Activated CD4-positive, alpha-beta memory T cell treated with anti-CD3 and anti-CD28 coated beads, Interleukin-2, amount 10 ng/mL, durations not matched to agents 7 days and 5 days (primary cell): ENCODE measurements around the gene NOL4. TPM values are rescaled to one million over a fixed set of nuclear protein-coding genes. Genes with fewer than 3 reads are reported as not detected.
"Not testable (repeated sequence)": the region's sequence is repeated elsewhere in the genome, so short reads cannot be mapped to it uniquely, and the experiment has no call there.

Experiments
- CTCF ChIA-PET: fragments of 350-600 bp; sonication (Branson Sonifier 250); formaldehyde crosslinking; loops from one replicate; lab custom pipeline; 2021; ENCODE audit warnings: antibody characterized with exemption, inconsistent platforms; lab: Charles Lee
- POLR2A ChIA-PET: fragments of 350-600 bp; sonication (Branson Sonifier 250); formaldehyde crosslinking; loops from one replicate; lab custom pipeline; 2021; ENCODE audit warnings: antibody characterized with exemption; lab: Charles Lee
- DNase-seq: peaks from one replicate; pipeline ENCODE4 v3.0.0-alpha.2; 2020
- H3K27ac Mint-ChIP-seq: one replicate; pipeline ENCODE4 v1.8.0; 2021; ENCODE audit warnings: mild to moderate bottlenecking, mixed read lengths
- H3K27me3 Mint-ChIP-seq: one replicate; pipeline ENCODE4 v1.8.0; 2021; ENCODE audit warnings: mixed read lengths
- H3K36me3 Mint-ChIP-seq: one replicate; pipeline ENCODE4 v1.8.0; 2021; ENCODE audit warnings: low read depth, mixed read lengths
- H3K4me1 Mint-ChIP-seq: one replicate; pipeline ENCODE4 v1.8.0; 2021; ENCODE audit warnings: mixed read lengths
- H3K4me3 Mint-ChIP-seq: one replicate; pipeline ENCODE4 v1.8.0; 2021; ENCODE audit warnings: mild to moderate bottlenecking, mixed read lengths
- H3K9me3 Mint-ChIP-seq: one replicate; pipeline ENCODE4 v1.8.0; 2021; ENCODE audit warnings: mixed read lengths
- total RNA-seq, 2 experiments: library from RNA; stranded (reverse); gene quantifications; one replicate each; pipeline ENCODE4 v1.2.3, GENCODE V29; 2021

The NOL4 gene
- total RNA-seq: not detected

GRCh38 chr18:34224423-34225217, at the start of gene NOL4:
TSS of gene NOL4 (minus strand) at chr18:34224913. CDS start at chr18:34223253, 1,660 bp downstream.
- Mint-ChIP-seq H3K4me1 (peaks cover 2% of the 10 kb centered on the region), H3K27ac (no peak within 1 kb of the TSS), H3K27me3 (peaks cover 24% of the 10 kb centered on the region), H3K9me3 (no peaks in the 10 kb centered on the region), H3K4me3 (no peak within 1 kb of the TSS), H3K36me3 (no peaks in the 10 kb centered on the region)
- ChIA-PET POLR2A (no interaction called here), CTCF (no interaction called here)
- DNase-seq: no peak

DNA sequence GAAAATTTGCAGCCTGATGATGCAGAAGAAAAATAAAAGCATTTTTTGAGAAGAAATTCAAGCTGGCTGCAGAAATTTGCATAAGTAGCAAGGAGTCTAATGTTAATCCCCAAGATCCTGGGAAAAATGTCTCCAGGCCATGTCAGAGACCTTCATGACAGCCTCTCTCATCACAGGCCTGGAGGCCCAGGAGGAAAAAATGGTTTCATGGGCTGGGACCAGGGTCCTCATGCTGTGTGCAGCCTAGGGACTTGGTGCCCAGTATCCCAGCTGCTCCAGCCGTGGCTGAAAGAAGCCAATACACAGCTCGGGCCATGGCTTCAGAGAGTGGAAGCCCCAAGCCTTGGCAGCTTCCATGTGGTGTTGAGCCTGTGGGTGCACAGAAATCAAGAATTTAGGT, 41.3 kb upstream of the NOL4 start:
- DNase-seq, H3K27me3 Mint-ChIP-seq, POLR2A ChIA-PET, H3K4me3 Mint-ChIP-seq, H3K27ac Mint-ChIP-seq, CTCF ChIA-PET, H3K9me3 Mint-ChIP-seq, H3K4me1 Mint-ChIP-seq, H3K36me3 Mint-ChIP-seq: not testable (repeated sequence)

DNA sequence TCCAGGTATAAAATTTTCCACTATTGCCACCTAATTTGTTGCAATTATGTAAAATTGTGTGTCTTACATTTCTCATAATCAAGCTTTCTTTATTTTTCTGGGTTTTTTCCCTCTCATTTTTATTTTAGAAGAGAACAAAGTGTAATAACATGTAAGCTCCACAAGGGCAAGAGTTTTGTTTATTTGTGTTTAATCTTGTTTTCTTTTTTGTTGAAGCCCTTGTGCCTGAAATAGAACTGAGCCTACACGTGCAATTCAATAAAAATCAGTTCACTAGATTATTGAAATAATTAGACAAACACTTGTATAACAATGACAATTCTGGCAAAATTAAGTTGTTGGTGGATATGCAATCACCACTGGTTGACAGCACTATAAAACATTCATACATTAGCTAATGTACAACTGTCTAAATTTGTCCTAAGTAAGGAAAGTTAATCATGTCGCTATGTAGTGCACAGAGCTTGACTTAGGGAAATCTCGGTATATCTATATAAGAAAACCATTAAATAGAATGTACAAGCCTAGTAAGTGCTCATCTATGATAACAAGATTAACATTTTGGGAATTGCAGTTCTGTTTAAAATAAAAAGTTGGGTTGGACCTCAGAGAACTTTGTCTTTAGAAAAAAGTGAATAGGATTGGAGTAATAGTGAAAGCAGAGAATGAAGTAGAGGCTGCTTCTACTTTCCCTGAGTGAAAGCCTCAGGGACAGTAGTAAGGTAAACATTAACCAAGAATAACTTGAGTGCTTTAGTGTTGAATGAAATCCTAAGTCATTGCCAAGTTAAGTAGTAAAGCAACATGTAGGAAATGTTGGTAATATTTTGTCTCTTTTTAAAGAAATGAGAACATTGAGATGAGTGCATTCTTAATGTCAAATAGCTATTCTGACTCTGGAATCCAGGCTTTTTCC, 37.4 kb upstream of the NOL4 start:
- Mint-ChIP-seq H3K36me3 (no peaks in the 10 kb centered on the region), H3K9me3 (peaks cover 6% of the 10 kb centered on the region), H3K27ac (no peak overlapping the region), H3K27me3 (no peaks in the 10 kb centered on the region), H3K4me3 (no peak overlapping the region), H3K4me1 (no peaks in the 10 kb centered on the region)
- DNase-seq: no peak
- ChIA-PET CTCF (no interaction called here), POLR2A (no interaction called here)

DNA sequence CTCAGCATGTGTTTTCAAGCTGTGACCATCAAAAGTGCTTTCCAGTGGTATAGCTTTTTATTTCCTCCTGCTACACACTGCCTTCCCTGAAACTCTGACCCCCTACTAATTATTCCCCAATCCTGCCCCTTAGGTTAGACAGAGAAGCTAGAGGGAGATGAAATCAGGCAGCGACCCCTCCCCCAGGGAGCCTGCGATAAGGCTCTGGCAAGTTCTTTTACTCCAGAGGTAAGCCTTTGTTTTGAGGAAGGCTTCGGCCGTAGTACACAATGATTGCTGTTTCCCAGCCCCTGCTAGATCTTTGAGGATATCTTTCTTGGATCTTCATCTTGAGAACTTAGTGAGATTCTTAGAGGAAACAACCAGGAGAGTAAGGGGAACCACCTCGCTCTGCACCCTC, 33.5 kb upstream of the NOL4 start:
- H3K4me3 Mint-ChIP-seq: no peak overlapping the region
- H3K9me3 Mint-ChIP-seq: no peaks in the 10 kb centered on the region
- no peak overlapping the region for H3K27ac Mint-ChIP-seq
- no peaks in the 10 kb centered on the region for H3K4me1 Mint-ChIP-seq
- DNase-seq: no peak
- H3K27me3 Mint-ChIP-seq: no peaks in the 10 kb centered on the region
- CTCF ChIA-PET: no interaction called here
- POLR2A ChIA-PET: no interaction called here
- H3K36me3 Mint-ChIP-seq: no peaks in the 10 kb centered on the region

GRCh38 chr18:34251919-34252318, 27.2 kb upstream of the NOL4 start:
- no peaks in the 10 kb centered on the region for H3K27me3 Mint-ChIP-seq

GRCh38 chr18:34248727-34249126, 24.0 kb upstream of the NOL4 start:
- no peaks in the 10 kb centered on the region for H3K27me3 Mint-ChIP-seq
- POLR2A ChIA-PET: no interaction called here
- peaks cover 22% of the 10 kb centered on the region for H3K9me3 Mint-ChIP-seq
- H3K36me3 Mint-ChIP-seq: no peaks in the 10 kb centered on the region
- CTCF ChIA-PET: no interaction called here
- H3K4me1 Mint-ChIP-seq: no peaks in the 10 kb centered on the region
- H3K4me3 Mint-ChIP-seq: no peak overlapping the region
- no peak overlapping the region for H3K27ac Mint-ChIP-seq
- no peak for DNase-seq

More at GRCh38 chr18:34251919-34252318, 27.2 kb upstream of the NOL4 start:
- ChIA-PET CTCF (no interaction called here), POLR2A (interaction anchor here (0.5 kb wide), 1 partner anchor 1305 kb away, joined by 3 read pairs; no protein-coding TSS in a partner anchor)
- DNase-seq: no peak
- no peaks in the 10 kb centered on the region for H3K36me3 Mint-ChIP-seq
- H3K9me3 Mint-ChIP-seq: peaks cover 18% of the 10 kb centered on the region
- no peak overlapping the region for H3K4me3 Mint-ChIP-seq
- no peak overlapping the region for H3K27ac Mint-ChIP-seq
- no peaks in the 10 kb centered on the region for H3K4me1 Mint-ChIP-seq

- H3K9me3 Mint-ChIP-seq: peaks cover 12% of the 10 kb centered on the region
- H3K4me3 Mint-ChIP-seq: no peak overlapping the region
- ChIA-PET CTCF (no interaction called here), POLR2A (no interaction called here)
- H3K4me1 Mint-ChIP-seq: no peaks in the 10 kb centered on the region
- H3K27me3 Mint-ChIP-seq: no peaks in the 10 kb centered on the region
- no peak overlapping the region for H3K27ac Mint-ChIP-seq
- H3K36me3 Mint-ChIP-seq: no peaks in the 10 kb centered on the region
- no peak for DNase-seq
These were observed 18.0 kb upstream of the NOL4 start for GRCh38 chr18:34242739-34243138.

- H3K27ac Mint-ChIP-seq, H3K36me3 Mint-ChIP-seq, H3K4me1 Mint-ChIP-seq, CTCF ChIA-PET, DNase-seq, H3K4me3 Mint-ChIP-seq, H3K27me3 Mint-ChIP-seq, POLR2A ChIA-PET, H3K9me3 Mint-ChIP-seq: not testable (repeated sequence)
These were observed 9.2 kb upstream of the NOL4 start for GRCh38 chr18:34233781-34234388.

GRCh38 chr18:34225218-34225553, 473 bp upstream of the NOL4 start:
- Mint-ChIP-seq H3K4me1 (peaks cover 2% of the 10 kb centered on the region), H3K27ac (no peak overlapping the region), H3K4me3 (no peak overlapping the region), H3K9me3 (no peaks in the 10 kb centered on the region), H3K27me3 (peaks cover 24% of the 10 kb centered on the region), H3K36me3 (no peaks in the 10 kb centered on the region)
- DNase-seq: no peak
- CTCF ChIA-PET: no interaction called here
- POLR2A ChIA-PET: no interaction called here

- Mint-ChIP-seq H3K27ac (no peak overlapping the region), H3K4me3 (no peak overlapping the region), H3K9me3 (no peaks in the 10 kb centered on the region), H3K27me3 (peaks cover 24% of the 10 kb centered on the region), H3K36me3 (no peaks in the 10 kb centered on the region), H3K4me1 (peaks cover 2% of the 10 kb centered on the region)
- no peak for DNase-seq
- POLR2A ChIA-PET: no interaction called here
- CTCF ChIA-PET: no interaction called here
These were observed 755 bp downstream of the NOL4 start for GRCh38 chr18:34223893-34224422.

- DNase-seq: no peak
- ChIA-PET CTCF (no interaction called here), POLR2A (no interaction called here)
- Mint-ChIP-seq H3K36me3 (no peaks in the 10 kb centered on the region), H3K4me3 (no peak overlapping the region), H3K27me3 (peaks cover 24% of the 10 kb centered on the region), H3K27ac (no peak overlapping the region), H3K9me3 (no peaks in the 10 kb centered on the region), H3K4me1 (peaks cover 2% of the 10 kb centered on the region)
These were observed 1.4 kb downstream of the NOL4 start for GRCh38 chr18:34223164-34223892.

DNA sequence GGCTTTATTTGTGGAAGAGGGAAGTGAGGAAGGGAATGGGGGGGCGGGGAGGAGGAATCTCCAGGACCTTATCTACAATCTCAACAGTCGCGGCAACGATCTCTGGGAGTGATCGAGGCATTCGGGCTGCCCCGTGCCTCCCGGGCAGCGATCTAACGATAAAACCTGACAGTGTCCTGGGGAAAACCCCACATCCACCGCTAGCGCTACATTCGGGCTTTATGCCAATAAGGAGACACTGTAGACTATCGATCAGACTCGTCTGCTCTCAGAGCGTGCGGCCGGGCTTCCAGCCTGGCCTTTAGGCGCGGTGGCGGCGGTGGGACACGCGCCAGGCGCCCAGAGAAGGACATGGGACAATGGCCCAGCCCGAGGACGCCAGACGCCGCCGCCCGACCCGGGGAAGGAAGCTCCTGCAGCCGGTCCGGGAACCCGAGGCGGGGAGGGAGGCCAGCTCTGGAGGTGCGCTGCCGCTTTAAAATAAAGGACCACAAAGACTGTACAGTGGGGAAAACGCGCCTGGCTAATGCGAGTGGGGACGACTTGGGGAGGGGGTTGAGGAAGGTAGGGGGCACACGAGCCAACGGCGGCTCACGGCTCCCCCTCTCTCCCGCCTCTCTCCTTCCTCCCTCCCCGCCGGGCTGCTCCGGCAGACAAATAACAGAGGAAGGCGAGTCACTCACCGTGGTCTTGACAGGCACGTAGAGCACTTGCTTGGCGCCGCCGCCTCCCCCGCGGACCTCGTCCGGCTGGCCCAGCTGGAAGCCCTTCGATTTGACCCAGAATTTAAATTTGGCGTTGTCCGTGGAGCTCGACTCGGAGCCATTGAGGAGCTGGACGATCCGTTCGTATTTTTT, 2.2 kb downstream of the NOL4 start:
- Mint-ChIP-seq H3K4me3 (no peak overlapping the region), H3K9me3 (no peaks in the 10 kb centered on the region), H3K36me3 (no peaks in the 10 kb centered on the region), H3K4me1 (peaks cover 2% of the 10 kb centered on the region), H3K27me3 (peaks cover 24% of the 10 kb centered on the region), H3K27ac (no peak overlapping the region)
- POLR2A ChIA-PET: no interaction called here
- CTCF ChIA-PET: no interaction called here
- no peak for DNase-seq
